HCT116 (cell line): ENCODE data around the gene FHIT.

Source experiments
- CBX3 ChIP-seq: IDR thresholded peaks from 2 replicates; pipeline ENCODE4 v1.6.1; 2012; ENCODE audit warnings: low read depth
- CTCF ChIP-seq, 3 experiments: fragments of 200-600 bp in 1 of 3; sonication (generic) in 1 of 3; IDR thresholded peaks in 2 of 3; conservative IDR thresholded peaks in 1 of 3; 2 replicates each; pipeline ENCODE4 v1.5.1; 2012 to 2017; ENCODE audit warnings: low read depth in 2 of 3, low read length in 2 of 3, antibody characterized with exemption in 1 of 3, borderline replicate concordance in 1 of 3, control low read depth in 1 of 3, mild to moderate bottlenecking in 1 of 3, mixed read lengths in 1 of 3, mixed run types in 1 of 3, moderate library complexity in 1 of 3; ENCODE audit not compliant: insufficient read depth in 1 of 3
- EZH2 ChIP-seq: fragments of 200-600 bp; sonication (generic); IDR thresholded peaks from 2 replicates; pipeline ENCODE4 v1.6.1; 2017; ENCODE audit warnings: antibody characterized with exemption, mixed run types
- EZH2phosphoT487 ChIP-seq: fragments of 200-600 bp; IDR thresholded peaks from 2 replicates; pipeline ENCODE4 v1.6.1; 2018; ENCODE audit warnings: antibody characterized with exemption, borderline replicate concordance
- POLR2A ChIP-seq: IDR thresholded peaks from 2 replicates; pipeline ENCODE4 v1.7.0; 2011; ENCODE audit warnings: borderline replicate concordance; ENCODE audit not compliant: insufficient read depth, insufficient read length; ENCODE audit errors: extremely low read depth
- POLR2AphosphoS5 ChIP-seq: IDR thresholded peaks from 2 replicates; pipeline ENCODE4 v1.6.1; 2011; ENCODE audit warnings: mild to moderate bottlenecking, low read depth, low read length, moderate library complexity
- RAD21 ChIP-seq: IDR thresholded peaks from 2 replicates; pipeline ENCODE4 v1.6.1; 2012; ENCODE audit warnings: low read depth, mild to moderate bottlenecking
- REST ChIP-seq: IDR thresholded peaks from 2 replicates; pipeline ENCODE4 v1.6.1; 2012; ENCODE audit warnings: low read depth
- ZFX ChIP-seq: fragments of 450-650 bp; IDR thresholded peaks from 2 replicates; pipeline ENCODE4 v1.6.1; 2017
- ZNF274 ChIP-seq: fragments of 200-500 bp; sonication (Bioruptor generic); IDR thresholded peaks from 2 replicates; pipeline ENCODE4 v1.6.1; 2014; ENCODE audit warnings: mild to moderate bottlenecking, low read depth, low read length, inconsistent platforms

- TF ChIP-seq REST (no peak), EZH2 (no peak), POLR2A (no peak), CTCF (IDR thresholded peaks at IDR 0.05 in 2 of 3, conservative IDR thresholded peaks at IDR 0.05 in 1 of 3; ENCODE audit: borderline replicate concordance in 1 of 3, insufficient read depth in 1 of 3, low read depth in 2 of 3, low read length in 2 of 3) (no peak), POLR2AphosphoS5 (no peak), RAD21 (no peak), CBX3 (no peak), EZH2phosphoT487 (no peak), ZFX (no peak), ZNF274 (no peak)
Measured at GRCh38 chr3:60599586-60599985, 651.7 kb downstream of the FHIT start.
